RPMI7951 (cell line): Measurements from ENCODE around the gene PIPOX. TPM values are rescaled to one million over a fixed set of nuclear protein-coding genes. Genes with fewer than 3 reads are reported as not detected.

Experiments used
- DNase-seq: peaks from one replicate; pipeline ENCODE4 v3.0.0-alpha.2; 2012; ENCODE audit warnings: low read depth
- total RNA-seq: library from RNA; depleted of rRNA; stranded (reverse); fragments of >200 nt; shearing (Covaris generic); gene quantifications from 2 replicates; pipeline ENCODE4 v1.2.3, GENCODE V29; 2014; rRNA removed

The PIPOX gene, protein sequence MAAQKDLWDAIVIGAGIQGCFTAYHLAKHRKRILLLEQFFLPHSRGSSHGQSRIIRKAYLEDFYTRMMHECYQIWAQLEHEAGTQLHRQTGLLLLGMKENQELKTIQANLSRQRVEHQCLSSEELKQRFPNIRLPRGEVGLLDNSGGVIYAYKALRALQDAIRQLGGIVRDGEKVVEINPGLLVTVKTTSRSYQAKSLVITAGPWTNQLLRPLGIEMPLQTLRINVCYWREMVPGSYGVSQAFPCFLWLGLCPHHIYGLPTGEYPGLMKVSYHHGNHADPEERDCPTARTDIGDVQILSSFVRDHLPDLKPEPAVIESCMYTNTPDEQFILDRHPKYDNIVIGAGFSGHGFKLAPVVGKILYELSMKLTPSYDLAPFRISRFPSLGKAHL
- 10.0 and 11.7 TPM in 2 replicates for total RNA-seq

DNA sequence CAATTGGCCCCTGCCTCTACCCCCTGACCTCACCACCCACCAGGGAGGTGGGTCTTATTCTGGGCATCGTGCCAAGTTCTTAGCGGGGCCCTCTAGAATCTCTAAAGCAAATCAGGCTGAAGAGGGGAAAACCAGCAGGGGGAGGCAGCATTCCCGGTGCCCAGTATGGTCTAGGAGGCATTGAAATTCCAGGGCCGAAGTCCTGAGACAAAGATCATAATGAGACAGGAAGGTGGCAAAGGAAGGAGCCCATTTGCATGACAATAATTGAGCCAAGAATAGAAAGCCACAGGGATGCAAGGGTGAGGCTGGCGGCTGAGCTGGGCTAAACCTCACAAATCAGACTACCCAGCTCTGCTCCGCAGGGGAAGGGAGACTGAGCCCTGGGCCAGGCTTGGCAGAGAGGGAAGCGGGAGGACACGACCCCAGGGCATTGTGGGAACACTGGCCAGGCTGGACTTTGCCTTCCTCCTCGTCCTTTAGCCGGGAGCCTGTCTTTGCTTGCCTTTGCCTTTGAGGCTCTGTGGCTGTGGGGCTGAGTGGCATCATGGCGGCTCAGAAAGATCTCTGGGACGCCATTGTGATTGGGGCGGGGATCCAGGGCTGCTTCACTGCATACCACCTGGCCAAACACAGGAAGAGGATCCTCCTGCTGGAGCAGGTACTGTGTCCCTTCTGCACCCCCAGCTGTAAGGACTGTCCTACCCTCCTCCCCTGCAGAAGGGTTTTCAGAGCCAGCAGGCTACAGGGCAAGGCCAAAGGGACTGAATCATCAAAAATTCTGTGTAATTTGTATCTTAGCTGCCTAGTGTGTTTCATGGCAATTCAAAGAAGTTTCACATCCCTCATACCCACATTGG is at the start of gene PIPOX:
PIPOX (plus strand) TSS at position 463 of the 860 bp plus-strand sequence; CDS start at position 548, 85 bp downstream.
- peak; percentile 81 for DNase-seq

DNA sequence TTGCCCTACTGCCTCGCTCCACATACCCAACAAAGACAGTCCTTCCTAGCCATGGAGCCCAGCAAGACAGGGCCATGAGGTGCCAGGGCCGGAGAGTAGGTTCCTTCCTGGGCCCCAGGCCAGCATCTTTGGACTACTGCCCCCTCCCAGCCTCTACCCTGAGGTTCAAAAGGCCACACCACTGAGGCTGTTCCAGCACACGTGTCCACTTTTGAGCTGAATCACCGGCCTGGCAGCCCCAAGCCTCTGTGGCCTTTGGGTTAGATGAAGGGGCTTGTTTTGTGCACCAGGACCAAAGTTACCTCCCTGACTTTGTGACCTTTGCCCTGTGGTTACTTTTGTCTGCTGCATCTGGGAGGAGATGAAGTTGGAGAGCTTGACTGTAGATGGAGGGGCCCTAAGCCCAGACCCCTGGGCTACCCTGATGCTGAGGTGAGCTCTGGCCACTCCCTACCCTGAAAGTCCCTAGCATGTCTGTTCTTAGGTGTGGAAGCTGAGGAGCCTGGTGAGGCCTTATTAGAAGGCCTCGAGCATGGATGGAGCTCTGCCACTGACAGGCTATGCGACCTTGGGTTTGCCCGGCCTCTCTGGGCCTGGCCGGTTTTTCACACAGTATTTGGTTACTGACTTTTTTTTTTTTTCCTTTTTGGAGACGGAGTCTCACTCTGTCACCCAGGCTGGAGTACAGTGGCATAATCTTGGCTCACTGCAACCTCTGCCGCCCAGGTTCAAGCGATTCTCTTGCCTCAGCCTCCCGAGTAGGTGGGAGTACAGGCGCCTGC is 49.1 kb upstream of the PIPOX start:
- peak; percentile 10 for DNase-seq

DNA sequence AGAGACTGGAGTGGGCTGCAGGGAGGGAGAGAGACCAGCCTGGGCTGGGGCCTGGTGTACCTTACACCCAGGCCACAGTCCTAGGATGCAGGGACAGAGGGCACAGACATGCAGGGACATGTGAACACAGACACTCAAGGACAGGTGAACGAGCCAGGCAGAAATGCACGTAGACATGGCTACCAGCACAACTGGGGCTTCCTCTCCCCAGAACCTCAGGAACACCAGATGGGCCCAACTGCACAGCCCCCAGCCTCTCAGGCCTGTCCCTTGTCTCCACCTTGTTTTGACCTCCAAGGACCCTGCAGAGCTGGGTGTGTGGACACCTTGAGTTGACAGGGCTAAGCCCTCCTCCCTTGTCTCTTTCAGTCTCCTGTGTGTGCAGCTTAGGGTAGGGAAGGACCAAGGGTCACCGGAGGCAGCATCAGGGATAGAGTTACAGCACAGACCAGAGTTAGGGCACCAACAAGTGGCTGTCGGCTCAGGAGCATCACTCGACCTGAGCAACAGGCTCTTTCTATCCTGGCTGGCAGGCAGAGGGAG is 46.3 kb upstream of the PIPOX start:
- no peak for DNase-seq

DNA sequence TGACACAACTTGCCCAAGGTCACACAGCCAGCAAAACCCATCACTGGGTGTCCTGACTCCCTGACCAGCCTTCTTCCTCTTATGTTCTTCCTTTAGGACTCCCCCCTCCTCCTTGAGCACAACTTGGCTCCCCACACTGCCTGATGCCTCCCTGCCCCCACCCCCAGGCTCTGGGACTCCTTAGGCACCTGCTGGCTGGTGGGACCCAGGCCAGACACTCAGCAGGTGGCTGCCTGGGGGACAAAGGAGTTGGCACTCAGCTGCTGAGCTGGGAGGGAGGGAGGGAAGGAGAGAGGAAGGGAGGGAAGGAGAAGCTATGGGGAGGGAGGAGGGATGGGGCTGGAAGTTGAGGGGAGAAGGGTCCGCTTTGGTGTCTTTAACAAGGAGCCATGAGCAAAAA is 45.1 kb upstream of the PIPOX start:
- DNase-seq = no peak

DNA sequence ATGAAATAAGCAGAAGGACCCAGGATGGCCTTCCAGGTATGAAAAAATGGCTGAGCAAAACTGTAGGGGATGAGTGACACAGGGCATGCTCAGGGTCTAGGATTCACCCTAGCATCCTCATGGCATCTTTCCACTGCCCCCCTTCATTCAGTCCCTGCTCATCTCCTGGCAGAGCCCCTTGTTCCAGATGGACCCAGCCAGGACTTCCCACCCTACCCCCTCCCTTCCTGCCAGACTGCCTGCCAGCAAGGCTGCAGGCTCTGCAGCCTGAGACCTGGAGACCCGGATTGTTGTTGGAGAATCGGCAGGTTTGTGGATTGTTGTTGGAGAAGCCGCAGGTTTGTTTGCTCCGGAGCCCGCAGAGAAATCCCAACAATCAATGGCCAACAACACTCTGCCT is 43.7 kb upstream of the PIPOX start:
- no peak for DNase-seq

DNA sequence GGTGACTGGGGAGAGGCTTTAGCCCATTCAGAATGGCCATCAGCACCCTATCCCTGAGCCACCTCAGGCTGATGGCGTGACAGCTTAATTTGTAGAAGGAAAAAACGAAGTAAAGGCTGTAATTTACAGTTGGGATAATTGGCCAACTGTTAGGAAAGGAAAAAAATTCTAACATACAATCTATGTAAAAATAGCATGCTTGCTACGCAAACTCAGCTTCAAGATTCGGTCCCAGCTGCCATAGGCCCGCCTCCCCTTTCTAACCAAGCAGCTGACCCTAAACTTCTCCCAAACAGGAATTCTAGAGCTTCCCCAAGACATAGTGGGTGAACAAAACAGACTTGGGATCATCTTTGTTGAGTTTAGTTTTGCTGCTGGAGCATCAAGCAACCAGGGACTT is 42.0 kb upstream of the PIPOX start:
- DNase-seq = no peak

DNA sequence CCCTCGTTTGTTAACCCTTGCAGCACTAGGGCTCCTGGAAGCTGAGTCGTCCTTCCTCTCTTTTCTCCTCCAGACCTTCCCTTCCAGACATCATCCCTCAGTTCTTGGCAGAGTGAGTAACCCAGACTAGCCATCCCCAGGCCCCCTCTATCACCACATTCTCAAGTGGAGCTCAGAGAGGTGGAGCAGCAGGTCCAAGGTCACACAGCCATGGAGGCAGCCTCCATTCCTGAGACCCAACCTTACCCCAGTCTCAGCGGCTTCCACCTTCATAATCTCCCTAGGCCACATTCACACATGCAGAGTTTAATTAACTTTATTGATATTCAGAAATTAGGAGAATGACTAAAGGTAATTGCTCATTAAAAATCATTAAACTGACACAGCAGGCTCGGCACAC is 40.1 kb upstream of the PIPOX start:
- DNase-seq = no peak

DNA sequence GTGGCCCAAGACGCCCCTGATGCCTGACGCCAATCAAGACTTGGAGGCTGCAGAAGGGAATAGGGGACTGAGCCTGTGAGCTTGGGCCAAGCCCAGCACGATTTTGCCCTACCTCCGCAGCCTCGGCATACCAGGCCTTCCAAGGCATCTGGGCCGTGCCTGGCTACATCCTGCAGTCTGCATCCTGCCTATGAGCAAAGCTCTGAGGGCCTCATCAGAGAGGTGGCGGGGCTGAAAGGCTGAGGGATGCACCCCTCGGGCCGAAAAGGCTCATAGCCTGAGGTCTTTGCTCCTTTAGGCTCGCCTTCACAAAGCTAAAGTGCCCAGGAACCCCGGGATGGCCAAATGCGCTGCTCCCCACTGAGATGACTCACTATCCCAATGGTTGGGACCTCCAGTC is 39.7 kb upstream of the PIPOX start:
- DNase-seq = no peak

DNA sequence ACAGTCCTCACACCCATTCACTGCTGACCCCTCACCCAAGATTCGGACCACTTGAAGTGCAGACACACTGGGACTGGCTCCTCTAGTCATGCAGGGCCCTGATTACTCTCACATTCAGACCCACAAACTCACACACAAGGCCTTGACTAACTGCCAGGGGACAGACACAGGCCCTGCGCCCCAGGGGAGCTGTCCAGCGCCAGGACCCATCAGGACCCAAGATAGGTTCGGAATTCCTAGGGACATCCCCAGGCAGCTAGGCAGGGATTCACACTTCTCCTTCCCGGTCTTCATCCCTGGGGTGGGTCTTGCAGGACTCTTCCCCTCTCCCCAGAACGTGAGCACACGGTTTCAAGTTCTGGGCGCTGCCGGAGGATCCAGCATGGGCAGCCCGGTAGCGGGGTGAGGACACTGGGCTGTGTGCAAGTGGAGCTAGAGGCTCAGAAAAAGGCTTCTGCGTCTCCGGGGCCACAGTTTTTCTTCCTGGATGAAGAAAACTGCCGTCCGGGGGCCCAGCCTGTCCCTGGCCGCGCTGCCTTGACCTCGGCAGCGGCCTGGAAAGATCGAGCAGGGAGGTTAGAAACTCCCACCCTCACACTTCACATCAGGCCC is 38.8 kb upstream of the PIPOX start:
- peak; percentile 41 for DNase-seq

DNA sequence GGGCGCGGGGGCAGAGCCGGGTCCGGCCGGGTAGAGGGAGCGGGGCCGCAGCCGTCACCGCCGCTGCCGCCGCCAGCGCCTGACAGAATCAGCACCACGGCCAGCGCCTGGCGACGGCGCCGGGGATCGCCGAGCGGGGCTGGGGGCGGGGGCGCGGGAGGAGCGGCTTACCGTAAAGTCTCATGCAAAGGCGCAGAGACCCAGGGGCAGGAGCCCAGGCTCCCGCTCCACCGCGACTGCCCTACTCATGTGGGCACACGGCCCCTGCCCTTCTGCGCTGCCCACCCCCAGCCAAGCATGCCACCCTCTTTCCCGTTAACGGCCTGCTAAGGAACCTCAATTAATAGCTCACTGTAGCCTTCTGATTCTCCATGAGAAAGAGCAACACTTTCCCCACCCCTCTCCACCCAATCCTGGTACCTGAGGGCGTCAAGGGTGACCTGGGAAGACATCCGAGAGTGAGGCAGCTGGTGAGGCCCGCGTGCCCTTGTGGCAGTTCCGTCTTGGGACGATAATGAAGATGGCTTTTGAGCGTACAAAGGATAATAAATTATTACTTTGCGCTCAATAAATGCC is 36.9 kb upstream of the PIPOX start, which contains the start of gene SEZ6:
SEZ6 (minus strand) TSS at position 98 of the 576 bp plus-strand sequence. CDS start 164 bp downstream, outside the sequence.
- DNase-seq = peak; percentile 61

DNA sequence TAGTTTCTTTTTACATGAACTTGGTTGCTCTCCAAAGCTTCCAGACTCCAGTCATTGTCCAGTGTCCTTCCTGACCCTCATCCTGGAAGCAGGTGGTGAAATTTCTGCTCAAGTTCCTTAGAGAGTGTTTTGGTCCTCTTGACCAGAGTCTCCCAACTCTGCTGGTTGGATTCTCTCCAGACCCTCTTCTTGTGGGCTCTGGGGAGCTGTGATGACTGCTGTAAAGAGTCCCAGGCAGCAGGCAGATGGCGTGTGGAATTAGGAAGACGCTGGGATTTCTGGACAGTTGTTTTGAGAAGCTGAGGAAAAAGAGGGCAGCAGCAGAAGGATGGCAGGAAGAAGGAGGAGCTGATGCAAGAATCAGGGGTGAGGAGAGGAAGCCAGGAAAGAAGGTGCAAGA is 35.5 kb upstream of the PIPOX start:
- no peak for DNase-seq

DNA sequence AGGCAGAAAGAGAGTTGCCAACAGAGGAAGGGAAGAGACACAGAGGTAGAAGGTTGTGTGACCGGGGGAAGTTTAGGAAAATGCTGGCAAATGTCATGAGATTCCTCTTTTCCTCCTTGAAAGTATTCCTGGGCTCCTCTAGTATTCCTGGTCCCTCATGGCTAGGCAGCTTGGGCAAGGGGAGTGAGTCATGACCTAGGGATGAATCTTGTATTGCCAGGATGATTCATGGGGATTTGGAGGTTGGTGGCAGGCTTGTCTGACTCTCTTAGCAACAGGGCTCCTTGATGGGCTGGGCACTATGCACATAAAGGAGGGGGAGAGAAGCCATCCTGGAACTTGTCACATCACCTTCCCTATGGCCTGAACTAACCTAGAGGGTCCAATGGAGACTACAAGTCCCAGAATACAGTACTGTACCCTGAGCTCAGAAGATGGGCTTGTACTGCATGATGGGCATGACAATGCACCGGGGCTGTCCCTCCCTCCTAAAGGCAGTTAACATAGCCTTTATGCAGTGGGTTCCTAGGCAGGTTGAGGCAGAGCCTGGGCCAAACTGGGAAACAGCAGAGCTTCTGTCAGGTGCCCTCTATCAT is 35.0 kb upstream of the PIPOX start:
- peak; percentile 76 for DNase-seq

DNA sequence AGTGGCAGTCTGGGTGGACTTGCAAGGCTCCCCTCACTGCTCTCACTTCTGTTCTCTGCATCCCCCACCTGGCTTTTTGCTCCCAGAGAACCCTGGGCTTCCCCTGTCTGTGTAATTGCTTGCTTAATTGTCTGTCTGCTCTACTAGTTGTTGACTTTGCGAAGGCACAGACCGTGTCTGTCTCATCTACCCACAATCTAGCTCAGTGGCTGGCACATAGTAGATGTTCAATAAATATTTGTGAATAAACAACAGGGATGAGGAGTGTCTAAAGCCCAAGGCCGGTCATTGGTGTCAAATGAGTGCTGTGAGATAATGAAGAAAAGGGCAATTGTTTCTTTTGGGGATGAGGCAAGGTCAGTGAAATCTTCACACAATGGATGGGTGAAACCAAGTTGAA is 34.4 kb upstream of the PIPOX start:
- DNase-seq = no peak

DNA sequence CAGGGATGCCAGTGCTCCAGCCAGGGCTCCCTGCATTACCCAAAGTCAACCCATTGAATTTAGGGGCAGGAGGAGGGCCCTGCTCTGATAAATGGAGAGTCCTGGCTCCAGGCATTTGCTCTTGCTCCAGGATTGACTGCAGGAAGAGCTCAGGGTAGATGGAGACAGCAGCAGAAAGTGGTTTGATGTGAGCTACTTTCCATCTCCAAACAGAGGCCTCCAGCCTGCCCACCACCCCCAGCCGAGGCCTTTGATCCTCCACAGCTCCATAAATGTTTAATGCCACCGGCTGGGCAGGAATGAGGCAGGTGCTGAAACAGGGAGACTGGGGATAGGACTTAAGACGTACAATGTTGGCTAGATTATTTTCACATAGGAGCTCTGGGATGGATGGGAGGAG is 32.8 kb upstream of the PIPOX start:
- no peak for DNase-seq

DNA sequence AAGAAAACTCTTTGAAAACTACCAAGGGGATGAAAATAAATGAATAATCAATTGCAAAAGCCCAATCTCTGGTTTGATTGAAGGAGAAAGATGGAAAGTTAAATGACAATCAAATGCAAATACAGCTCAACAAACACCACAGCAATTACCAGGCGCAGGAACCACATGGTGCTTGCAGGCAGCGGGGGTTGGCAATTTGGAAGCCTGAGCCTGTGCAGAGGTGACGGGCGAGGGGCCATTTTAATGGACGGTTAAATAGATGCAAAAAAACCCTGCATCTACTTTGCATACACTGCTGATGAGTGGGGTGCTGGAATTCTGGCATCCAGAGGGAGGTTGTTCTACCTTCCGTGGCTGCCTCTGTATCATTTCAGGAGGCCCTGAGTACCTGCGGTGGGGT is 32.4 kb upstream of the PIPOX start:
- no peak for DNase-seq

DNA sequence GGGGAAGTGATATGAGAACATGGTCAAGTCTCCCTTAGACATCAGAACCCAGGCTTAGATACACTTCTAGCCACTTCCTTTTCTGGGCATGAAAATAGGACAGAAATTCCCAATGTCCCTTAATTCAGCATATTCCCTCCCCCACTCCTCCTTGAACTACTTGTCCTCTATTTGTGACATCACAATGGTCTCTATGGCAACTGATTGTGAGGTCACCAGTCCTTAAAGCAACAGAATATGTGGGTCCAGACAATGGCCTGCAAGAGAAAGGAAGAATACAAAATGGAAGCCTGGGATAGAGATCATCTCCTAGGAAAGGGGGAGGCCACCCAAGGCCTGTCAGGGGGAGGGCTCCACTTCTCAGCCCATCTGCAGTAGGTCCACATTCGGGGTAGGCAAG is 30.4 kb upstream of the PIPOX start:
- DNase-seq = peak; percentile 10

DNA sequence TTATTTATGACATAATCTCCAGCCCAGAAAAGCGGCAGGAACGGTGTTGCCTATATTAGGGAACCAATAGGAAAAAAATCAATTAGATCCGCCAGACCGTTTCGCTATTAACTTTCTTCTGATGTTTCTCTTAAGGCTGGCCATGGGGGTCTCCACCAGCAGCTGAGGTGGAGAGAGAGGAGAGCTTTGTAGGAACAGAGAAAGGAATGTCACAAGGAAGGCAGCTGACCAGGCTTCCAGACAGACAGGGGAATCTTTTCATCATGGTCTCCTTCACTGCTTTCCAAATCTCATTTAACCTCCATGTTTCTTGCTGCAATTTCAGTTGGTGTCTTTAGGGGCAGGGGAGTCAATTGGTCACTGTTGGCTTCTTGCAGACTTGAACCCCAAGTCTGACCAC is 28.2 kb upstream of the PIPOX start:
- DNase-seq = no peak

DNA sequence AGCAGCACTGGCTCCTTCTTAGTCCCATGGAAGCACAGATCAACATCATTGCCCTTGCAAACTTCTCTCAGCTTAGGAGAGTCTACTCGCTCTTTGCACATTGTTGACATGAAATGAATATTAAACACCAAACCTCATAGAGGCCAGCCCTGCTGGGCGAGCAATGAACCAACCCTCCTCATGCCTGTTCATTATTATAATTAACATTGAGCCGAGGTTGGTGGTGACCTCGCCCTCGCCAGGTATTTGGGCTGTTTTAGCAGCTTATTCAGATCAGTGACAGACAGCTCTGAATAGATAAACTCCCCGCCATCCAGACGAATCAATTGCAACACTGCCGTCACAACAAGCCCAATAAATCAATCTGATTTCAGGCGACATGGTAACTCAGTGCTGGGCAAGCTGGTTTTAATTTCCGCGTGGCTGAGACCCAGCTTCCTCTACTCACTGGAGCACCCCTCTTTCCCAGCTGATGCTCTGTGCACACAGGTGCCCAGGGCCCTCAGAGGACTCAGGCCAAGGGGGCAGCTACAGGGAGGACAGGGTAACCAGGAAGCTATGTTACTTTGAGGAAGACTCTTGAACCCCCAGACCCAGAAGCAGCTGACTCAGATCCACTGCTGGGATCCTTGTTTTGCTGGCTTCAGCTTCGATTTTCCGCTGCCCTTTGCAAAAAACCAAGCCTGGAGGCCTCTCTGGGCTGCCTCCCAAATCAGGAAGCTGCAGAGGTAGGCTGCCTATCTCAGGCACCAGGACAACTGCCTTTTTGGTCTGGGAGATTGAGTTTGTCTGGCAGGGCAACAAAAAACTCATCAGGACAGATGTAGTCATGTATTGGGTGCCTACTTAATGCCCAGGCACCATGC is 26.4 kb upstream of the PIPOX start:
- DNase-seq = no peak

DNA sequence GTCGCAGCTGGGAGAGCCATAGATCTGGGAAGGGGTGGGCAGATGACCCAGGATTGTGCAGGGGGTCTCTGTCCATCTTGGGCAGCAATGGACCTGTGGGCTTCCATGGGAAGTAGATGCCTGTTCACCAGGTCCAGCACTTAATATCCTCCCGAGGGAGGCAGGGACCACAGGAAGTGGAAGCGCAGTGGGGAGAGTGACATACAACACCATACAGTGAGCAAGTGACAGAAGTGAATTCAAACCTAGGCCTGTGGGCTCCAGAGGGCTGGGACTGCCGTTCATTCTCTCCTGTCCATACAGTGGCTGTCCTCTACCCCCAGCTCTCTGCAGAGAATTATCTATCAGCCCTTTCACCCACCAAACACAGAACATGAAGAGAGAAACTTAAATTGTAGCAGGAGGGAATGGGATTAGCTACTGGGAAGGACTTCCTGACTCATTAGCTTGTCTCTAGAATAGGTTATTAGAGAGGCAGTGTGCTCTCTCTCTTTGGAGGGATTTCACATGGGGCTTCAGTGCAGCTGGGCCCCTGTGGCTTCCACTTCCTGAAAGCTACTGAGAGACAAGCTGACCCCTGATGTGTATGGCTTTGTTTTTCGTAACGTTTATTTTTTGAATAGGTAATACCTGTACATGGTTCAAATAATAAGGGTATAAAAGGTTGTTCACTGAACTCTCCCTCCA is 24.0 kb upstream of the PIPOX start:
- DNase-seq = no peak
